ENCODE results near the gene CARNS1.

The CARNS1 gene

DNA sequence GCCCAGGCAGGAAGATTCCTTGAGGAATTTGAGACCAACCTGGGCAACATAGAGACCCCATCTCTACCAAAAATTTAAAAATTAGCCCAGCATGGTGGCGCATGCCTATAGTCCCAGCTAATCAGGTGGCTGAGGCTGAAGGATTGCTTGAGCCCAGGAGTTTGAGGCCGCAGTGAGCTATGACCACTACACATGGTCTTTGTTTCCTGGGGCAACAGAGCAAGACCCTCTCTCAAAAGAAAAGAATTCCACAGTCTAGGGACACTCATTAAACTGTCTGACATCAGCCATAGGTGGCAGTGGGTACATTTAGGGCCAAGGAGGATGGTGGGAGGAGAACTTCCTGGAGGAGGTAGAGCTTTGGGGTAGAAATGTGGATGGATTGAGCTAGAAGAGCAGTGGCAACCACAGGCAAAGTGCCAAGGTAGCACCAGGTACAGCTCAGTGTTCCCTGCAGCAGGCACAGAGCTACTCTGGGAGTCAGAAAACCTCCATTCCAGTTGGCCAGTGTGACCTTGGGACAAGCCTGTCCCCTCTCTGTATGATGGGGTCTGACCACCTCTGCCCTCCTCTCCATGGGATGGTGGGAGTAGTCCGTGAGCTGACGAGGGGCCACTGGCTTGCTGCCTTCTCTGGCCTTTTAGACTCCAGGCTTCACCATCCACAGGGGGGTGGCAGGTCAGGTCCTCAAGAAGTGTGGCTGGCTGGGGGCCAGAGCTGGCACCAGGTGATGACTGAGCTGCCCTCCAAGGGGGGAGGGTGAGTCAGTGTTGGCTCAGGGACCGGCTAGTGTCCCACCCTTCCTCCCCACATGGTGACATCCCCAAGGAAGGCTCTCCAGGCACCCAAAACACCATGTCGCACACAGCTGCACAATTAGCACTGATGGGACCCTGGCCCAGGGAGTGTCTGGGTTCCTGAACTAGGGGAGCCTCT, 38.3 kb upstream of the CARNS1 start:
- DNase-seq = no peak

DNA sequence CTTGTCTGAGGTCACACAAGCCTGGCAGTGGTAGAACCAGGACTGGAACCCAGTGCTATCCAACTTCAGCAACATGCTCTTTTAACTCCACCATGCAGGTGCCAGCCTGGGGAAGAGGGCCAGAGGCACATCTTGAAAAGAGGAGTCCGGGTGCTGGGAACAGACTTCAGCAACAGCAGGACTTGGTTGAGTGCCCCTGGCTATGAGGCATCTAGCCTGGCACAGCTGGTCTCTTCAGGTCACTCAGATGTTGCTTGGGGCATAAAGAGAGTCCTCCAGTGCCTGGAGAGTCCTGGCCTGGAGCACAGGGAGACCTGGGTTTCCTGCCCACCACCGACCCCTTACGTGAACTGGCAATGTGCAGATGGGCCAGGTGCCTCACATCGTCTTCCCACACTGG, 36.9 kb upstream of the CARNS1 start:
- DNase-seq = no peak

DNA sequence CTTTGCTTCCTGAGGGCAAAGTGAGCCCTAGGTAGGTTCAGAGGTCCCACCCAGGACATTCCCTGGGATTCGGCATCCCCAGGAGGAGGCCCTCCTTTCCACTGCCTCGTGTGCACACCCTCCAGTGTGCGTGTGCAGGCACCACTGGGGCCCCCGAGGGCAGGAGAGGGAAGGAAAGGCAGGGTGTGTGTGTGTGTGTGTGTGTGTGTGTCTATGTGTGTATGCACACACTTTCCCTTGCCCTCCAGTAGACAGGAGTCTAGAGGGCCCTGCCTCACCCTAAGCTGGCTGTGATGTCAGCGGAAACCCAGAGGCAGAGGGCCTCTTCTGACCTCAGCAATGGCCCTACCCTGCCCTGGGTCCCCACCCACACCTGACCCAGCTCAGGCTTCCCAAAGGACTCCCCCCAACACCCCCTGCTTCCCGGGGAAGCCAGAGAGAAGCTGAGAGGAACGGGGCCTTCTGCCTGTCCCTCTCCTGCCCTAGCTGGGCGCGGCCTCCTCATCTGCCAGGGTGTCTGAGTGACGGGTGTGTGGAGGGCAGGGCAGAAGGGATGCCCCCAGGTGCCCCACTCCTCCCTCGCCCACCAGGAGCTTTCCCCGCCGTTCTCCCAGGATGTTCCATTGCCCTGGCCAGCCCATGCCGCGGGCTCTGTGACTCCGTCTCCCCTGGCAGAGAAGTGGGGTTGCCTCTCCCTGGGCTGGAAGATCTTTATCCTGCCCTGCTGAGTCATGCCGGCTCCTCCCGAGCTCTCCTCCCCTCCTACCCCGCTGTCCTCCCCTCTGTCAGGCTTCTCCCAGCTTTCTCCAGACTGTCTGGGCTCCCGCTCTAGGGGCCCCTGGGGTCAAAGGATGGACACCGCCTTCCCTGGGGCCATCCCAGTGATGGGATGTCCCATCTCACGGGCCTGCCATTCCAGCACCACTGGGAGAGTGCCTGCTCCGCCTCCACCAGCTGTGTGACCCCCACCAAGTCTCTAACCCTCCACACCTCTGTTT, 36.1 kb upstream of the CARNS1 start:
- DNase-seq = no peak

DNA sequence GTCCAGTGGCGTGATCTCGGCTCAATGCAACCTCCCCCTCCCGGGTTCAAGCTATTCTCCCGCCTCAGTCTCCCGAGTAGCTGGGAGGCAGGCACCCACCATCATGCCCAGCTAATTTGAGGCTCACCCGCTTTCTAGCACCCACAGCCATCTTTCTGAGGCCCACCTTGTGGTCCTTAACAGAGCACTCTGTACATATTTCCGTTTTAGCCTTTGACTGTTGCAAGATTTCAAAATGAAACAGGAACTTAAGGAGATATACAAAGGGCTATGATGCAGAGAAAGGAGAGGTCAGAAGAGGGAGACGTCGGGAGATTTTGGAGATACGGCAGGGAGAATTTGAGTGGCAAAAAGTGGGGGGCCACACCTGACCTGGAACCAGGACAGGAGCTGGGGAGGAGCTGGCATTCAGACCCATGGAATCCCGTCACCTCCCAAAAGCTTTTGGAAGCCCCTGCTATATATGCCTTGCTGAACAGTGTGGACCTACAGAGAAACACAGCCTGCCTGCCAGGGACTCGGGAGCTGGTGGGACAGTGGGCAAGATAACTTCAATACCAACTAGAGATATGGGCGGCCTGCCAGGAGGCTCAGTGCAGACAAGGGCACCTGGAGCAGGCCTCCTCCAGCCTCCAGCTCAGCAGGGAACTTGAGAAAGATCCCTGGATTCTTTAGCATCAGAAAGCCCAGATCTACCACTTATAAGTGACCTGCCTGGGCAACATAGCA, 34.1 kb upstream of the CARNS1 start:
- DNase-seq = no peak

DNA sequence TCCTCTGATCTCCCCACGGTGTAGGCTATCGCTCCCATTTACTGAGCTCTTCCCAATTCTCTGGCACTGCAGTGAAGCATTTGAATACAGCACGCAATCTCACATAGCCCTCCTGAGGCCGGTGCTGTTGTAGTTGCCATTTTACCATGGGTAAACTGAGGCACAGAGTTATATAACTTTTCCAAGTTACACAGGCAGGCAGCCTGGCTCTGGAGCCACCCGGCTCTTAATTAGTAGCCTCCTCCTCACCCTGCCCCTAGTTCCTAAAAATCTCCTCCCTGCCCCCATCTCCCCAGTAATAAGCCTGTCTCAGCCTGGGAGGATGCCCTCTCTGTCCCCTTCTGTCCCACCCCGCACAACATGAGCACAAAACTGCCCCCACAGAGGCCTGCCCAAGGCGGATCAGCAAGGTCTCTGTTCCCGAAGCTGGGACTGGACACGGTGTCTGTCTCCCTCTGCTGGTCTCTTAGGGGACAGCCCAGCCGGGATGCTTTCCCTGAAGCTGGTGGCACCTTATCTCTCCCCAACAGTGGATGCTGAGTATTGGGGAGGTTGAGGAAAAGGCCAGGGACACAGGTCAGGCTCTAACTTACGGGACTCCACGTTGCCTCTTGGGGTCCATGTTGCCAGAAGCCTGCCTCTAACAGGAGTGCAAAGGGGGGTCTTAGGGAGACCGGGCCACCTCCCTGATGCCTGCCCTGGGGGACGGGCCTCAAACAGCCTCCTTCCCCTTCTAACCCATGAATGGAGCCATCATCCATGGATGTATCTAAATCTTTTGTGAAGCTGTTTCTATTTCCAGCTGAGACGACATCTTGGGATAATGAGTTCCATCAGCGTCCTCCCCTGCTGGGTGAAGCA, 33.0 kb upstream of the CARNS1 start:
- DNase-seq = peak; percentile 84

DNA sequence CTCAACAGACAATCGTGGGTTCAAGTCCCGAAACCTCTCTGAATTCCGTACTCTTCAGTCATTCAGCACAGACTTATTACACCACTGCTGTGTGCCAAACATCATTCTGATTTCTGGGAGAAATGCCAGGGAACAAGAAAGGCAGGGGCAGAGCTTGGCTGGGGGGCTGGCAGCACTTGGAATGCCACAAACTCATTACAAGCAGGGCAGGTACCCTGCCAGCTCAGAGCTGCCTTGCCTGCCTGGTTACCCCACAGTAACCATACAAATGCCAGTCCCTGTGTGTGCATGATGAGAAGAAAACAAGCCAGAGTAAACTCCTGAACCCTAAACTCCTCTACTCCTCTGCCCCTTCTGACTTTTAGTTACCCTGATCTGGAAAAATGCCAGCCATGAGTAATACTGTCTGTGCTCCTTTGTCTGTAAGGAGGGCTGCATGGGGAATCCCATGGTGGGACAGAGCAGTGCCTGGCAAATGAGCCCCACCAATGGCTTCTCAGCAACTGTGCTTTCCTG, 30.6 kb upstream of the CARNS1 start:
- DNase-seq = no peak

DNA sequence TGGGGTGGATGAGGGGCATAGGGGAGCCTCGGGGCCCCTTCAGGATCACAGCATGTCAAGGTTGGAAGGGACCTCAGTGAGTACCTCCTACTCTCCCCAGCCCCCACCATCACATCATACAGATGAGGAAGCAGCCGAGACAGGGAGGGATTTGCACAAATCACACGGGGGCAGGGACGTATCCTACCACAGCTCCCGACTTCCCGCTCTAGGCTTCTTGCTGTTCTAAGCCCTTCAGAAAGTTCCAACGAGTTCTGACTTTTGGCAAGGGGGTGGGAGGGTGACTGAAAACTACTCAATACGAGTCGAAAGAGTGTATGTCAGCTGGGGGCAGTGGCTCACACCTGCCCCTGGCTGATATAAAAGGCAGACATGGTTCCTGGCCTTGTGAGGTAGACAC, 28.4 kb upstream of the CARNS1 start:
- no peak for DNase-seq

DNA sequence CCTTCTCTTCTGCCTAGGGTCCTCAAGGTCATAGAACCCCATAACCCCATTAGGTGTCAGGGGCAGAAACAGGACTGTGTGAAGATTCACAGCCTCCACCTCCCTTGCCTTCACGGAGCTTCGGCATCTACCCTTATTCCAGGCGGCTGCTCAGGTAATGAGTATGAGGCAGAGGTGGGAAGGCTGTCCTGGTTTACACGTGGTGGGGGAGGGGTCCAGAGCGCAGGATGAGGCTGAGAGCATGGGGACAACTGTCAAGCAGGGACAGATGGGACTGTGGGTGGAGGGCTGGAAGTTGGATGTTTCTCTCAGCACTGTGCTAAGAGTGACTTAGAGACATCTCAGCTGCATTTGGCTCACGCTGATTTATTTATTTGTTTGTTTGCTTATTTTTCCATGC, 28.0 kb upstream of the CARNS1 start:
- no peak for DNase-seq

DNA sequence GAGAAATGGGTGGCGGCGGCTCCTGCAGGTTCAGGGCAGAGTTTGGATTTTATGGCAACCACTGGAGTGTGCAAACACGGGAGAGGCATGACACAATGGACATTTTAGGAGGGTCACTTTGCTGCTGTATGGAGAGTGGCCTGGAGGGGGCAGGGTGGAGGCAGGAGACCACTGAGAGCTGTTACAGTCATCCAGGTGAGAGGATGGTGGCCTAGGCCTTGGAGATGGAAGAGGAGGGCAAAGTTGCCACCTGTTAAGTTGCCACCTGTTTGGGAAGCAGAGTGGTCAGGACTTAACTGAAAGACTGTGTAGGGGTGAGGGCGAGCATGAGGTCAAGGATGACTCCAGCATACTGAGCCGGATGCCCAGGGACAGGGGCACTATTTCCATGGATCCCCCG, 26.0 kb upstream of the CARNS1 start:
- peak; percentile 53 for DNase-seq

DNA sequence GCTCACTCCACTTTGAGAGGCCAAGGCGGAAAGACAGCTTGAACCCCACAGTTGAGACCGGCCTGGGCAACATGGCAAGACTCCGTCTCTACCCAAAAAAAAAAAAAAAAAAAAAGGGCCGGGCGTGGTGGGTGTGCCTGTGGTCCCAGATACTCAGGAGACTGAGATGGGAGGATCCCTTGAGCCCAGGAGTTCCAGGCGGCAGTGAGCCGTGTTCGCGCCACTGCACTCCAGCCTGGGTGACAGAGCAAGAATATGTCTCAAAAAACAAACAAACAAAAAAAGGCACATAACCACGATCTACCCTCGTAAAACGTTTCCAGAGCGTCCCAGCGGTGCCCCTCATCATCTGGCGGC, 24.6 kb upstream of the CARNS1 start:
- no peak for DNase-seq

DNA sequence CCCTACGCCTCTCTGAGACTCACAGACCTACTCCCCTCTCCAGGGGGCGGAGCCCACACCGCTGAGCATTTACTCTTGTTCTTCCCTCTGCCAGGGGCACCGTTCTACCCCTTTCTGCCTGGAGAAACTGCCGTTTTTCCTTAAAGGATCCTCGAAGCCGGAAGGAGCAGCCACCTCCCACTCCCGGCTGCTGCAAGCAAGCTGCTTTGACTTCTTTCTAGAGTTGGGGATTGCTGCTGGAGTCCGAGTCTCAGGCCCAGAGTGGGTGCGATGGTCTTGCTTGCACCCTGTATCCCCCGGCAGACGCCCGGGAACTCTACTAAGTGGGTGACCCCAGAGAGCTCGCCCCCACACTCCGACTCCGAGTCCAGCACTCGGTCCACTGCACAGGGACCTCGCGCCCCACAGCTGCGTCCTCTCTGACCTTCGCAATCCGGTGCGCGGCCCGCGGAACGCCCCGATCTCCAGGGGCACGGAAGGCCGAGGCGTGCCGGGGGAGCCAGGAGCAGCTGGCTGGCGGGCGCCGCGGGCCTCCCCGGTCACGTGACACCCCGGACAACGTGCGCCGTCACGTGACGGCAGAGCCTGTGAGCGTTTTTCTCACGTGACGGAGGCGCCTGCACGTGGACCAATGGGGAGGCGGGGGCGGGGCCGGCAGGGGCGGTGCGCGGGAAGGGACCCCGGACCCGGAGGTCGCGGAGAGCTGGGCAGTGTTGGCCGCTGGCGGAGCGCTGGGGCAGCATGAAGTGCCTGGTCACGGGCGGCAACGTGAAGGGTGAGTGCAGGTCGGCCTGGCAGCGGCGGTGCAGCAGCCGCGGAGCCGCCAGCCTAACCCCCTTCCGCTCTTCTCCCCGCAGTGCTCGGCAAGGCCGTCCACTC, 23.9 kb upstream of the CARNS1 start, which contains the start of gene RAD9A:
TSS of gene RAD9A (plus strand) at position 683 of the 879 bp plus-strand sequence. CDS start at position 742, 59 bp downstream.
- DNase-seq = peak; percentile 92

DNA sequence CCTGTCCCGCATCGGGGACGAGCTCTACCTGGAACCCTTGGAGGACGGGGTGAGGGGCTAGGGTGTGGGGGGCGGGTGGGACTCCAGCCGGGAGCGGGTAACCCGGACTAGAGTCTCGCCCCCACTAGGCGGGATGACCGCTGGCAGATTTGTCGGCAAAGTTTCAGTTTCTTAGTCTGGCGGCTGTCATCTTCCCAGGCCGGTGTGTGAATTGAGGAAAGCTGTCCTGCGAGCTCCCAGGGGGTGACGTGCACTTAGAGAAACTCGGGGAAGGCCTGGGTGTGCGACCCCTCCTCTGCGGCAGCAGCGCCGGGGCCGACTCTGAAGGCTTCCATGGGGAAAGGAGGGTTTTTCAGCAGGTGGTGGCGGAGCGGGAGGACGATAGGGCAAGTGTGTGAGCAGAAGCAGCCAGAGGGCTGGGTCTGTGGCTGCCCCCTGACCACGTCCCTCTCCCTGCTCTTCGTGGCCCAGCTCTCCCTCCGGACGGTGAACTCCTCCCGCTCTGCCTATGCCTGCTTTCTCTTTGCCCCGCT, 23.2 kb upstream of the CARNS1 start:
- no peak for DNase-seq

DNA sequence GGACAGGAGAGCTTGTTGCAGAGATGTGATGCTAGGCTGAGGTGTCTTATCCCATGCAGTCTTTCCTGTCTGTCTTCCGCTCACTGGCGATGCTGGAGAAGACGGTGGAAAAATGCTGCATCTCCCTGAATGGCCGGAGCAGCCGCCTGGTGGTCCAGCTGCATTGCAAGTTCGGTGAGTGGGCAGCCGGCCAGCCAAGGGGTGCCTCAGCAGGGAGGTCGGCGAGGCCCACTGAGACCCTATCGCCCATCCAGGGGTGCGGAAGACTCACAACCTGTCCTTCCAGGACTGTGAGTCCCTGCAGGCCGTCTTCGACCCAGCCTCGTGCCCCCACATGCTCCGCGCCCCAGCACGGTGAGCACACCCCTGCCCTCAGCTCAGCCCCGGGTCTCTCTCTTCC, 22.0 kb upstream of the CARNS1 start:
- no peak for DNase-seq

DNA sequence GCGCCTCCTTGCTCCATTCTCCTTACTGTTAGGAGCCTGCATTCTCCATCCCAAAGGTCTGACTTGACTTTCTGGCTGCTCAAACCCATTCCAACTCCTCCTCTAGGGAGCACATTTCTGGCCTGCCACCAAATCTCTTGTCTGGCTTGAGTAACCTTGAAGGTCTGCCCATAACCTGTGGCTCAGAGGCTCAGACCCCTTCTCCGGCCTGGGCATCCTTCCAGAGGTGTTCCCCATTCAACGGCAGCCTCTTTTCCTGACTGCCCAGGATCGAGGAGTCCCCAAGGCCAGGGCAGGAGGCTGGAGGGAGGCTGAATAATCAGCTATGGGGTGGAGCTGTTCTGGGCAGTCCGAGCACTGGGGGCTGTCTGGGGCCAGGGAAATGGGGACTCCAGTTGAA, 21.5 kb upstream of the CARNS1 start:
- no peak for DNase-seq

DNA sequence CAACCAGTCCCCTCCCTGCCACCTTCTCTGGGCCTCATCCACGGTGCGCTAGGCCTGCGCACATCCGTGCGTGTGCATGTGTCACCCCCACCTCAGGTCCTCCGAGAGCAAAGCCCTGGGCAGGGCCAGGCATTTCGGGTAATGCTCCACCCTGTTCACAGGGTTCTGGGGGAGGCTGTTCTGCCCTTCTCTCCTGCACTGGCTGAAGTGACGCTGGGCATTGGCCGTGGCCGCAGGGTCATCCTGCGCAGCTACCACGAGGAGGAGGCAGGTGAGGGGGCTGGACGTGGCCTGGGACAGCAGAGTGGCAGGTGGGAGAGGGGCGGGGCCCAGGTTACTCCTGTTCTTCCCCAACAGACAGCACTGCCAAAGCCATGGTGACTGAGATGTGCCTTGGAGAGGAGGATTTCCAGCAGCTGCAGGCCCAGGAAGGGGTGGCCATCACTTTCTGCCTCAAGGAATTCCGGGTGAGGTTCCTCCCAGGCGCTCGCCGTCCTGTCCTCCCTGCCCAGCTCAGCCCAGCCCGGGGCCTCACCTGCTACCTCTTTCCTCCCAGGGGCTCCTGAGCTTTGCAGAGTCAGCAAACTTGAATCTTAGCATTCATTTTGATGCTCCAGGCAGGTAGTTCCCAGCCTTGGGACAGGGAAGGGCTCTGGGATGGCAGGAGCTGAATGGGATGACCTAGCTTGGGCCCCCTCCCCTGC, 19.8 kb upstream of the CARNS1 start:
- no peak for DNase-seq

DNA sequence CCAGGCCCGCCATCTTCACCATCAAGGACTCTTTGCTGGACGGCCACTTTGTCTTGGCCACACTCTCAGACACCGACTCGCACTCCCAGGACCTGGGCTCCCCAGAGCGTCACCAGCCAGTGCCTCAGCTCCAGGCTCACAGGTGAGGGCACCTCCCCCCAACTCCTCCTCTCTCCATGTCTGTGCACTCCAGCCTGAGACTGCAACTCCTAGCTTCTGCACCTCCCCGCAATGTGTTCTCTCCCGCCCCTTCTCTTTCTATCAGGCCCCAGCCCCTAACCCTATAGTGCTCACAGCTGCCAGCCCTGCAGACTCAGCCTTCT, 19.3 kb upstream of the CARNS1 start:
- DNase-seq = no peak

DNA sequence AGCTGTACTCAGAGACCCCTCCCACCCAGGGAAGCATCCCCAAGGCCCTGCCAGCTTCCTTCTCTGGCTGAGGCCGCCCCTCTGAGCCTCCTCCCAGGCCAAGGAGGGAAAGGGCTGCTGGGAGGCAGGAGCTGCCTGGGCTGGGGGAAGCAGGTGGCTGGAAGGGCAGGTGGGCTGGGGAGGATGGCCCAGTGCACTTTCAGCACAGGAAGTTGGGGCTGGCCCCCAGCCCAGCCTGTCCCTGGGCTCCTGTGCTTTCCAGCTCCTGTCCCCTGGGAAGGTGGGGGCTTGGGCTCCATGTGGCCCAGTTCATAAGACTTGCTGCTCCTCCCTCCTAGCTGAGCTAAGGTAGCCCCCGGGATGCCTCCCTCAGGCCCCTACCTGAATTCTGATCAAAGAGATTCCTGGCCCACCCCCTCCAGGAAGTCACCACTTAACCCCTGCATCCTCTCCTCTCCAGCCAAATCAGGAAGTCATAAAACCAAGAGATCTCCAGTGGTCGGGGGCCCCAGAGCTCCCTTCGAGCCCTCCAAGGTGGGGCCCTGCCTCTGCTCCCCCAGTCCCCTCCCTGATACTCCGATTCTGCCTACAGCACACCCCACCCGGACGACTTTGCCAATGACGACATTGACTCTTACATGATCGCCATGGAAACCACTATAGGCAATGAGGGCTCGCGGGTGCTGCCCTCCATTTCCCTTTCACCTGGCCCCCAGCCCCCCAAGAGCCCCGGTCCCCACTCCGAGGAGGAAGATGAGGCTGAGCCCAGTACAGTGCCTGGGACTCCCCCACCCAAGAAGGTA, 18.7 kb upstream of the CARNS1 start:
- DNase-seq = no peak

DNA sequence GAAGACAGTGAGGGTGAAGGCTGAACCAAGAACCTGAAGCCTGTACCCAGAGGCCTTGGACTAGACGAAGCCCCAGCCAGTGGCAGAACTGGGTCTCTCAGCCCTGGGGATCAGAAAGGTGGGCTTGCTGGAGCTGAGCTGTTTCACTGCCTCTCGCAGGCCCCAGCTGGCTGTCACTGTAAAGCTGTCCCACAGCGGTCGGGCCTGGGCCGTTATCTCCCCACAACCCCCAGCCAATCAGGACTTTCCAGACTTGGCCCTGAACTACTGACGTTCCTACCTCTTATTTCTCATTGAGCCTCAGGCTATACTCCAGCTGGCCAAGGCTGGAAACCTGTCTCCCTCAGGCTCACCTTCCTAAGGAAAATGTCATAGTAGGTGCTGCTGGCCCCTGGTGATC, 17.9 kb upstream of the CARNS1 start:
- no peak for DNase-seq

Data from CD4-positive, alpha-beta T cell treated with Interleukin-15 for 1 hour (primary cell).